ENCODE data around the gene MAFB. TPM values are rescaled to one million over a fixed set of nuclear protein-coding genes. Genes with fewer than 3 reads are reported as not detected.

The MAFB gene
- total RNA-seq, 4 donors from 2014 or later: 4.6 to 21.5 (median 16.9) TPM

- H3K27me3 ChIP-seq: no peaks in the 10 kb centered on the region
- no peak overlapping the region for H3K4me3 ChIP-seq
- H3K36me3 ChIP-seq: no peaks in the 10 kb centered on the region
- DNase-seq: no peak
- TF ChIP-seq POLR2A (IDR thresholded peaks at IDR 0.05) (no peak), CTCF (IDR thresholded peaks at IDR 0.05) (no peak)
- no peak overlapping the region for H3K27ac ChIP-seq
- no peaks in the 10 kb centered on the region for H3K4me1 ChIP-seq
- H3K9me3 ChIP-seq: no peaks in the 10 kb centered on the region
Measured at GRCh38 chr20:40677343-40677924, 11.6 kb downstream of the MAFB start.

- Histone ChIP-seq H3K27ac (peak overlapping the region in 2 of 4 donors; percentile 1 to 6), H3K36me3 (no peaks in the 10 kb centered on the region), H3K4me1 (no peaks in the 10 kb centered on the region), H3K27me3 (no peaks in the 10 kb centered on the region), H3K4me3 (no peak overlapping the region), H3K9me3 (no peaks in the 10 kb centered on the region)
- DNase-seq: no peak
- no peak for TF ChIP-seq POLR2A (IDR thresholded peaks at IDR 0.05)
- TF ChIP-seq CTCF (IDR thresholded peaks at IDR 0.05): no peak
Measured at GRCh38 chr20:40676491-40677269, 12.4 kb downstream of the MAFB start.

GRCh38 chr20:40675599-40676221 lies 13.3 kb downstream of the MAFB start:
- Histone ChIP-seq H3K36me3 (no peaks in the 10 kb centered on the region), H3K4me3 (no peak overlapping the region), H3K4me1 (no peaks in the 10 kb centered on the region), H3K9me3 (no peaks in the 10 kb centered on the region), H3K27ac (peak overlapping the region in 1 of 4 donors; percentile 1), H3K27me3 (no peaks in the 10 kb centered on the region)
- no peak for TF ChIP-seq POLR2A (IDR thresholded peaks at IDR 0.05)
- no peak for TF ChIP-seq CTCF (IDR thresholded peaks at IDR 0.05)
- DNase-seq: no peak

- Histone ChIP-seq H3K4me3 (no peak overlapping the region), H3K27me3 (no peaks in the 10 kb centered on the region), H3K4me1 (no peaks in the 10 kb centered on the region), H3K9me3 (no peaks in the 10 kb centered on the region), H3K27ac (no peak overlapping the region), H3K36me3 (no peaks in the 10 kb centered on the region)
- TF ChIP-seq POLR2A (IDR thresholded peaks at IDR 0.05) (no peak), CTCF (IDR thresholded peaks at IDR 0.05) (no peak)
- no peak for DNase-seq
Measured at GRCh38 chr20:40673442-40673841, 15.6 kb downstream of the MAFB start.

GRCh38 chr20:40672095-40672494 lies 16.9 kb downstream of the MAFB start:
- Histone ChIP-seq H3K4me3 (no peak overlapping the region), H3K4me1 (no peaks in the 10 kb centered on the region), H3K9me3 (no peaks in the 10 kb centered on the region), H3K27me3 (no peaks in the 10 kb centered on the region), H3K36me3 (no peaks in the 10 kb centered on the region), H3K27ac (no peak overlapping the region)
- TF ChIP-seq CTCF (IDR thresholded peaks at IDR 0.05) (no peak), POLR2A (IDR thresholded peaks at IDR 0.05) (no peak)
- no peak for DNase-seq

All from Peyer's patch (tissue), 4 donors.